ENCODE measurements around the gene BICDL2.
"Not testable (repeated sequence)": the region's sequence is repeated elsewhere in the genome, so short reads cannot be mapped to it uniquely, and the experiment has no call there.

The BICDL2 gene

DNA sequence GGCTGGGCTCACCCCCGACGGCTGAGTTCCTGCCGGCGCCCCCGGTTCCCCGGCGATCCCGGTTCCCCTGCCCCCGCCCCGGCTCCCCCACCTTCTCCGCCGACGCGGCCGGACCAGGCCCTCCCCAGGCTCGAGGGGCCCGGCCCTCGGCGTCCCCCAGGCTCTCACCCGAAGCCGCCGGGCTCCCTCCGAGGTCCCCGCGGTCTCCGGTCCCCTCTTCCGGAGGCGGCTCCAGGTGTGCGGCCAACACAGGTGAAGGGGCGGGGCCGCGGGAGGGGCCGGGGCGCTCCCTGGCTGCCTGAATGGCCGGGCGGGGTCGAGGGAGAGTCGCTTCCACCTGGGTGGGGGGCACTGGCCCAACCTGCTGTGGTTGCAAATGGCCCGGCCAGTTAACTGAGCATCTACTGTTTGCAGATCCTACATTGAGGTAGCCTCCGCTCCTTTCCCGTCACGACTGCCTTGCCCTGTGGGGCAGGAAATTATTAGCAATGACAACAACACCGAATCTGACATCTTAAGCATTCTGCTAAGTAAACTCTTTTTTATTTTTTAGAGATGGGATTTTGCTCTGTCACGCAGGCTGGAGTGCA, at the start of gene BICDL2:
Gene BICDL2 (minus strand): TSS at position 219 of the 590 bp plus-strand sequence. CDS start 1,448 bp downstream, outside the sequence.
- DNase-seq = no peak

DNA sequence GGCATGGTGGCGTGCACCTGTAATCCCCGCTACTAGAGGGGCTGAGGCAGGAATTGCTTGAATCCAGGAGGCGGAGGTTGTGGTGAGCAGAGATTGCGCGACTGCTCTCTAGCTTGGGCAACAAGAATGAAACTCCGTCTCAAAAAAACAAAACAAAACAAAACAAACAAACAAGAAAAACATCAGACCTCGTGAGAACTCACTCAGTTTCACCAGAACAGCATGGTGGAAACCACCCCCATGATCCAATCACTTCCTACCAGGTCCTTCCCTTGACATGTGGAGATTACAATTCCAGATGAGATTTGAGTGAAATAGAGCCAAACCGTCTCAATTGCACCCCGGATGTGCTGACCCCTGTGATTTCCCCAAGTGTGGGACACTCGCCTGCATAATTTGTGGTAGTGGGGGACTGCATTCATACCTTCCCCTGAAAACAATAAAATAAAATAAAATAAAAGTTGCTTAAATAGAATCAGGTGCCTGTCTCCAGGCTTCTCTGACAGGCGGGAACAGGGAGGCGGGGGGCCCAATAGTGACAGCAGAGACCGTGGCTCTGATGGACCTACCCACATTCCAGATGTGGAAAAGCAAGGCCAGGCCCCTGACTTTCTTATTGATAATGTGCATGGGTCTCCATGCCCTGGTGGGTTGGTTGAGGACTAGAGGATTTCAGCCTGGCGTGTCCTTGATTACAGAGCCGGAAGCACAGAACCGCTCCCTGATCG, 49.3 kb upstream of the BICDL2 start:
- no peak for DNase-seq

DNA sequence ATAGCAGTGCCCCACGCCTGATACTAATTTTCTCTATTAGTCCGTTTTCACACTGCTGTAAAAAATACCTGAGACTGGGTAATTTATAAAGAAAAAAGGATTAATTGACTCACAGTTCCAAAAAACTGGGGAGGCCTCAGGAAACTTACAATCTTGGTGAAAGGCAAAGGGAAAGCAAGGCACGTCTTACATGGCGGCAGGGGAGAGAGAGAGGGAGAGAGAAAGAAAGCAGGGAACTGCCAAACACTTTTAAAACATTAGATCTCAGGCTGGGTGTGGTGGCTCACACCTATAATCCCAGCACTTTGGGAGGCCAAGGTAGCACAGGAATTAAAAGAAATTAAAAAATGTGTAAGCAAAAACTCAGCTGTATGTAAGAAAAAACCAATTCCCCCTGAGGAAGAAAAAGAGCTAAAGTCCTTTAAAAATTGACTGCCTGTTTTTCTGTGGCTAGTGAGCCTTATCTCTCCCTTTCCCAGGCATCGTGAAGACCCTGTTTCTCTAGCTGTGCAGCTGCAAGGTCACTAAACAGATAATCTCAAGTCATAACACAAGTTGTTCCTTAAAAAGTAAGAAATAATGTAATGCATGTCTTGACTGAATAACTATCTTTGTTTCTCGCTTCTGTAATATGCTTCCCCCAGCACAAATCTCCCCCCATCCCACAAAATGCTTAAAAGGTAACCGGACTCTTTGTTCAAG, 48.4 kb upstream of the BICDL2 start:
- DNase-seq = no peak

- no peak for DNase-seq
Measured at GRCh38 chr16:3084491-3084890, 47.7 kb upstream of the BICDL2 start.

DNA sequence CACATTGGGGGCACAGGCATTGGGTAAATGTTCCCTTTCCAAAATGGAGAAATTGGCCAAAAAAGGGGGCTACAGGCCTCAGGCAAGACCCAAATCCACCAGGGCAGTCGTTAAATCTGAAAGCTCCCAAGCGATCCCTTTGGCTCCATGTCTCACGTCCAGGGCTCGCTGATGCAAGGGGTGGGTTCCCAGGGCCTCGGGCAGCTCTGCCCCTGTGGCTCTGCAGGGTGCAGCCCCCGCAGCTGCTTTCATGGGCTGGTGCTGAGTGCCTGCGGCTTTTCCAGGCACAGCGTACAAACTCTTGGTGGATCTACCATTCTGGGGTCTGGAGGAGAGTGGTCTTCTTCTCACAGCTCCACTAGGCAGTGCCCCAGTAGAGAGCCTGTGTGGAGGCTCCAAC, 46.7 kb upstream of the BICDL2 start:
- DNase-seq = not testable (repeated sequence)

- DNase-seq = not testable (repeated sequence)
Measured at GRCh38 chr16:3081957-3082356, 45.2 kb upstream of the BICDL2 start.

GRCh38 chr16:3080024-3080423, 43.3 kb upstream of the BICDL2 start:
- DNase-seq = no peak

GRCh38 chr16:3076577-3076976, 39.8 kb upstream of the BICDL2 start:
- no peak for DNase-seq

- not testable (repeated sequence) for DNase-seq
Measured at GRCh38 chr16:3075946-3076345, 39.2 kb upstream of the BICDL2 start.

- DNase-seq = no peak
Measured at GRCh38 chr16:3075523-3075915, 38.8 kb upstream of the BICDL2 start.

GRCh38 chr16:3074860-3075522, 38.2 kb upstream of the BICDL2 start:
- DNase-seq = no peak

GRCh38 chr16:3073448-3073847, 36.7 kb upstream of the BICDL2 start:
- no peak for DNase-seq

DNA sequence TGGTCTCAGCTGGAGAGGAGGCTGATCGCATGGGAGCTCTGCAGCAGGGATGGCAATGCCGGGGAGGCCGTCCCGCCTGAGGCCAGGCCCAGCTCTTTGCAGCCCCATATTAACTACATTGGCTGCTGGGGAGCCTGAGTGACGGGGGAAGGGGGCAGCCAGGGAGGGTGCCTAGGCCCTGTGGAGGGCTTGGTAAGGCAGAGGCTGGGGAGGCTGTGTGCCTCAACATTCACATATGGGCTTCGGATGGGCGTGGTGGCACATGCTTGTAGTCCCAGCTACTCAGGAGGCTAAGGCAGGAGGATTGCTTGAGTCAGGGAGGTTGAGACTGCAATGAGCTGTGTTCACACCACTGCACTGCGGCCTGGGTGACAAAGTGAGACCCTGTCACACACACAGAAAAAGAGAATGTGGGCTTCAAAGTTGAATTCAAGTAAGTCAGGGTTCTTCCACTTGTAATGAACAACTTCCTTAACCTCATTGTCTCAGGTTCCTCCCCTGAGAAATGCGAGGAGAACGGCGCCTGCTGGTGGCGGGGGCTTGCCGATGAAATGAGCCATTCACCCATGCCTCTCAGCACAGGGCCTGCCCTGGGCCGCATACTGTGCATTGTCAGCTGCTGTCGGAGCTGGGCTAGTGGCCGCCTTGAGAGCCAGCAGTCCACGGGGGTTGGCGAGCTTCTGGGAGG, 36.0 kb upstream of the BICDL2 start:
- DNase-seq = not testable (repeated sequence)

GRCh38 chr16:3072148-3072547, 35.4 kb upstream of the BICDL2 start:
- not testable (repeated sequence) for DNase-seq

GRCh38 chr16:3071655-3072054, 34.9 kb upstream of the BICDL2 start:
- DNase-seq = no peak

DNA sequence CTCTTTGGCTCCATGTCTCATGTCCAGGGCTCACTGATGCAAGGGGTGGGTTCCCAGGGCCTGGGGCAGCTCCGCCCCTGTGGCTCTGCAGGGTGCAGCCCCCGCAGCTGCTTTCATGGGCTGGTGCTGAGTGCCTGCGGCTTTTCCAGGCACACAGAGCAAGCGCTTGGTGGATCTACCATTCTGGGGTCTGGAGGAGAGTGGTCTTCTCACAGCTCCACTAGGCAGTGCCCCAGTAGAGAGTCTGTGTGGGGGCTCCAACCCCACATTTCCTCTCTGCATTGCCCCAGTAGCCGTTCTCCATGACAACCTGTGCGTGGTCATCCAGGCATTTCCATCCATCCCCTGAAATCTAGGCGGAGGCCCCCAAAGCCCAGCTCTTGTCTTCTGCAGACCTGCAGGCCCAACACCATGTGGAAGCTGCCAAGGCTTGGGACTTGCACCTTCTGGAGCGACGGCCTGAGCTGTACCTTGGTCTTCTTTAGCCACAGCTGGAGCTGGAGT, 33.9 kb upstream of the BICDL2 start:
- no peak for DNase-seq

DNA sequence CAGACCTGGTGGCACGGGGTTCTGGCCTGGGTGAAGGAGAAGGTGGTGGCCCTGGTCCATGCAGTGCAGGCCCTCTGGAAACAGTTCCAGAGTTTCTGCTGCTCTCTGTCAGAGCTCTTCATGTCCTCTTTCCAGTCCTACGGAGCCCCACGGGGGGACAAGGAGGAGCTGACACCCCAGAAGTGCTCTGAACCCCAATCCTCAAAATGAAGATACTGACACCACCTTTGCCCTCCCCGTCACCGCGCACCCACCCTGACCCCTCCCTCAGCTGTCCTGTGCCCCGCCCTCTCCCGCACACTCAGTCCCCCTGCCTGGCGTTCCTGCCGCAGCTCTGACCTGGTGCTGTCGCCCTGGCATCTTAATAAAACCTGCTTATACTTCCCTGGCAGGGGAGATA, 32.4 kb upstream of the BICDL2 start:
- not testable (repeated sequence) for DNase-seq

DNA sequence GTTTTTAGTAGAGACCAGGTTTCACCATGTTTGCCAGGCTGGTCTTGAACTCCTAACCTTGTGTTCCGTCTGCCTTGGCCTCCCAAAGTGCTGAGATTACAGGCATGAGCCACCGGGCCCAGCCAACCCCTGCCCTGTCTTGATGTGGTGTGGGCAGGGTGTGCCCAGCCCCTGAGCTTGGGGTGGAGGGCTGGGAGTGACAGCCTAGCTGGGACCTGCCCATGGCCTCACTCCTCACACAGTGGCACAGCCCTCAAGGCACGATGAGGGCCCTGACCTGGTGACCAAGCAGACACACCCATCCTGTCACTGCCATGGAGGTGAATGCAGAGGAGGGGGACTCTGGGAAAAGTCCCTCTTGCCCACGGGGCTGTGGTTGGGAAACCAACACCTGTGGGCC, 31.7 kb upstream of the BICDL2 start:
- no peak for DNase-seq

GRCh38 chr16:3066440-3066748, 29.6 kb upstream of the BICDL2 start:
- no peak for DNase-seq

GRCh38 chr16:3065742-3066439, 29.1 kb upstream of the BICDL2 start:
- DNase-seq = no peak

GRCh38 chr16:3065069-3065741, 28.5 kb upstream of the BICDL2 start, which contains the start of gene IL32:
IL32 (plus strand) TSS chr16:3065640; CDS start chr16:3065812, 172 bp downstream.
- DNase-seq = no peak

Measured in NCI-H1105 (cell line).